ENCODE data around the gene NUMBL.

DNA sequence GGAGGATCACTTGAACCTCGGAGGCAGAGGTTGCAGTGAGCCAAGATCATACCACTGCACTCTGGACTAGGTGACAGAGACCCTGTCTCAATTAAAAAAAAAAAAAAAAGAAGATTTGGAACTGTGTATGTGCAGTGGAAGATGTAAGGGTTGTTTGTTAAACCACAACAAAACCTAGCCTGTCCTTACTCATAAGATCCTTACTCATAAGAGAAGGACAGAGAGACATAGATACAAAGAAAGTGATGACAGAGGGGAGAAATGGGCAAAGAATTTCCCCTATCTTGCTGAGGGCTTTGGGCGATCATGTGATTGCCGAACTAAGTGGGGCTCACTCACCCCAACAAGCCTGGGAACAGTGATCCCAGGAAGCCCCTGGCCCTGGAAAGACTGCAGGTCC lies 34.4 kb upstream of the NUMBL start:
- TF ChIP-seq CTCF (IDR thresholded peaks at IDR 0.05; ENCODE audit: insufficient read depth, low read length, poor library complexity, severe bottlenecking) (no peak), EZH2phosphoT487 (conservative IDR thresholded peaks at IDR 0.05; ENCODE audit: low read length) (no peak)

Measured in SU-DHL-6 (cell line).